Measurements from ENCODE around the gene TMEM108.

The TMEM108 gene

GRCh38 chr3:133168025-133168401 is 129.8 kb downstream of the TMEM108 start:
- no peak for DNase-seq

GRCh38 chr3:133169331-133170068 is 131.3 kb downstream of the TMEM108 start:
- no peak for DNase-seq

GRCh38 chr3:133171831-133172230 is 133.6 kb downstream of the TMEM108 start:
- no peak for DNase-seq

DNA sequence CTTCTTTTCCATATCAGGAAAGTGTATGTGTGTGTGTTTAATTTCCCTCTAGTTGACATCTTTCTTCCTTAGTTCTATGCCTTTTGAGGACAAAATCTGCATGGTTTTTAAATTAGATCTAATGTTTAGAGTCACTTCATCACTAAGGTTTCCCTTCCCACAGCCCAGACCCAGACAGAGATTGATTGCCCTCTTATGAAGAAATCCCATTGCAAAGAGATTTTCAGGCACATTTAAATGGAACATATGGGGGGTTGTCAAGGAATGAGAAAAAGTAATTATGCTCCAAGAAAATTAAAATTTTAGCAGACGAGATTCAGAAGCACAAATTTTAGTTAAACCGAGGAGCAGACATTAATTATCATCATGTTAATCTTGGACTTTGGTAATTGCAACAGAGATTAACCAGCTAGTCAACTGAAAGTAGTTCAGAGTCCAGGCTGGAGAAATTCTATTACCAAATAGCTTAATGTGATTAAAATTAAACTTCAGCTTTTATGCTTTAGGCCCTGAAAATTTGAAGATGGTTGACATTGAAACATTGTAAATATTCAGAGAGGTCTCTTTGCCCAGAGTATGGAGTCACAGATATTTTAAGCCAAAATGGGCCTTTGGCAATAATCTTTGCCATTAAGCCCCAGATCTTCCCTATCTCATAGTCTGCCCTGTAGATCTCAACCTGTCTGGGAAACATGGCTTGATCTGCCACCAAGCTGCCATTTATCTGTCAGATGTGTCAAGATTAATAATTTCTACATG is 143.4 kb downstream of the TMEM108 start:
- no peak for DNase-seq

GRCh38 chr3:133187870-133188379 is 149.7 kb downstream of the TMEM108 start:
- no peak for DNase-seq

DNA sequence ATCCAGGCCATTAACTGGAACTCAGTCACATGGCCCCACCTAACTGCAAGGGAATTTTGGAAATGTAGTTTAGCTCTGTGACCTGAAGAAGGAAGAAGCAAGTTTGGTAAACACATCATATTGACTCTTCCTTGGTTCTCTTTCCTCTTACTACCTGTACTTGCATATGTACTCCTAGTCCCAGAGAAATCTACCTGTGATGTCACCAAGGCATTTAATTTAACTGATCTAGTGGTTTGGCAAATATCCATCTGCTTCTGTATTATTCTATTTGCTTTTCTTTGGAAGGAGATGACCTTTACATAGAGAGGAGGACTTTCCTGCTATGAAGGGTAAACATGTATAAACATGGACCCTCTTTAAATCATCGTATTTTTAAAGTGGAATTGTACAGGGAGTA is 150.8 kb downstream of the TMEM108 start:
- peak in 1 of 2 experiments; percentile 11 for DNase-seq

GRCh38 chr3:133189893-133190292 is 151.7 kb downstream of the TMEM108 start:
- DNase-seq = no peak

- DNase-seq = no peak
Measured at GRCh38 chr3:133191818-133192217, 153.6 kb downstream of the TMEM108 start.

GRCh38 chr3:133192363-133192945 is 154.3 kb downstream of the TMEM108 start:
- DNase-seq = no peak

- no peak for DNase-seq
Measured at GRCh38 chr3:133192967-133193366, 154.8 kb downstream of the TMEM108 start.

- no peak for DNase-seq
Measured at GRCh38 chr3:133196527-133196926, 158.3 kb downstream of the TMEM108 start.

- DNase-seq = no peak
Measured at GRCh38 chr3:133197619-133198018, 159.4 kb downstream of the TMEM108 start.

GRCh38 chr3:133206921-133207320 is 168.7 kb downstream of the TMEM108 start:
- no peak for DNase-seq

GRCh38 chr3:133208184-133208583 is 170.0 kb downstream of the TMEM108 start:
- DNase-seq = peak; percentile 17 to 25

DNA sequence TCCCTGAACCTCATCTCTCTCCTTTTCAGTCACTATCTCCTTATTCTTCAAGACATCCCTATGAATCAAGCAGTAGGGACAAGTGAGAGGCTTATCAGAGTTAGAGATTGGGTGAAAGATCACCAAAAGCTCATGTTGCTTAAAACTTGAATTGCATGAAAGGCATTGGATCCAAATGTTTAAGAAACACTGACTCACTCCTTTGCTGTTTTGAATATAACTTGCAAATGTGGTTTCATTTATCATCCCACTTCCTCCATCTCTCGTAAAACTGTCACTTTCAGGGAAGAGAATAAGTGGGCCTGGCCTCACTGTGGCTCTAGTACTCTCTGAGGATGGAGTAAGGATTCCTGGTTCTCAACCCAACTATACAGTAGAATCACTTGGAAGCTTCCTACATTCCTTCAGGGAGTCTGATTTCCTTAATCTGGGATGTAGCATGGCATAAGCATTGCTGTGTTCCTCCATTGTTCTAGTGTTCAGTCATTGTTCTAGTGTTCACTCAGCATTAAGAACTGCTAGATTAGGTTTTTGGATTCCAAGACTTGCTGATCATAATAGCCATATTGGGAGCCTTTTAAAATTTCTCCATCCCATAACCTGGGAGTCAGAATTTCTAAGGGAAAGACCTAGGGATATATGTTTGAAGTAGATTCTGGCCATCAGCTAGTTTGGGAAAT is 171.8 kb downstream of the TMEM108 start:
- DNase-seq = no peak

DNA sequence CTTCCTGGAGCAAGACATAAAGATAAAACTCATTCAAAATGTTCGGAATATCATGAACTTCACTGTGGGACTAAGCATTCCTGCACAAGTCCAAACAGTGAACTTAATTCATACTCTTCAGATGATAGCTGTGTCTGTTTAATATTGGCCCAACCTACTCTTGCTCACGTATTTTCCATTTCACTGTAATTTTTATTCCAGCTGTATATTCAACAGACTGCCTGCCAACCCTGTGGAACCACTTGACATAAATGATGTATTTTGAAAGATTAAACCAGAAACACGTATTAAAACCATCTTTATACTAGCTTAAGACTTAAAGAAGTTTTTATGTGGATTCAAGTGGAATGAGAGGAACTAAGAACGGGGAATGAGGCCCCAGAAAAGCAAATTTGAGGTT is 172.5 kb downstream of the TMEM108 start:
- DNase-seq = no peak

- no peak for DNase-seq
Measured at GRCh38 chr3:133211449-133211848, 173.3 kb downstream of the TMEM108 start.

GRCh38 chr3:133211856-133212255 is 173.7 kb downstream of the TMEM108 start:
- DNase-seq = no peak

GRCh38 chr3:133213937-133214336 is 175.7 kb downstream of the TMEM108 start:
- DNase-seq = no peak

DNA sequence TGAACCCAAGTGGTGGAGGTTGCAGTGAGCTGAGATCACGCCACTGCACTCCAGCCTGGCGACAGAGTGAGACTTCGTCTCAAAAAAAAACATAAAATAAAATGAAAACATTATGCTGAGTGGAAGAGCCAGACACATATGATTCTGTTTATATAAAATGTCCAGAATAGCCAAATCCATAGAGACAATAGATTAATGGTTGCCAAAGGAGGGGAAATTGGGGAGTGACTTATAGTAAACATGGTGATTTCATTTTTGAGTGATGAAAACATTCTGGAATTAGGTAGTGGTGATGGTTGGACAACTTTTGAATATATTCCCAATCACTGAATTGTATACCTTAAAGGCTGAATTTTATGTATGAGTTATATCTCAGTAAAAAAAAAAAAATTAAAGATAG is 189.6 kb downstream of the TMEM108 start:
- DNase-seq = no peak

GRCh38 chr3:133230195-133230594 is 192.0 kb downstream of the TMEM108 start:
- DNase-seq = no peak

DNA sequence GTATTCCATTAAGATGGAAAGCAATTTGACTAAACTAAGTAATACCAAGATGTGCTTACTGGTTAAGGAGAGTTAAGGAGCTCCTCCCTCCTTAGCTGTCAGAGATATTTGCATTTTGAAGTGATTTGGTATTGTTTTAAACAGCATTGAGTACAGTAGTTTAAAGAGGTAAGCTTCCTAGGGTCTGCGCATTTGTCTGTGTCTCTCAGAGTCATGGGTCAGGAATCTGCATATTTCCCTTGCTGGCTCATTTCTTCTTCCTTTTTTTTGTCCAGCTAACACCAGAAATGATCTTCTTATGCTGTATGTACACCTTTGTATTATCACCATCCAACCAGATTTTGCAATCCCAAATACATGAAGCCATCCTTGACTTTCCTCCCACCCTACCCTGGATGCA is 198.7 kb downstream of the TMEM108 start:
- no peak for DNase-seq

DNA sequence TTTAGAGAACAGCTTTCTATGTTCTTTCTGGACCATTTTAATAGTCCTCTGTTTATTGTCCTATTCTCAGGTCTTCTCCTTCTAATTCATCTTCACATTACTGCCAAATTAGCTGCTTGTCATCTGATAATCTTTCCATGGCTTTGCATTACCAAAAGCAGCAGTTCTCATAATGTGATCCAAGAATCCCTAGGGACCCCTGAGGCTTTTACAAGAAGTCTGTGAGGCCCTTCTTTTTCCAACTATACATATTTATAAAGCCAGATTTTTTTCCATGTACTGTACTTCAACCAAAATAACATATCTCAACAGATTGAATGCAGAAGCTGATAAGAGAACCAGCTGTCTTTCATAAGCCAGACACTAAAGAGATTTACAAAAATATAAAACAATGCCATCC is 199.2 kb downstream of the TMEM108 start:
- DNase-seq = no peak
